NCI-H2196 treated with DMSO at 0.1 percent for 48 hours (cell line): Measurements from ENCODE around the gene RNF135.
"Not testable (repeated sequence)": the region's sequence is repeated elsewhere in the genome, so short reads cannot be mapped to it uniquely, and the experiment has no call there.

Experiments
- DNase-seq: peaks from one replicate; lab custom pipeline; 2025; ENCODE audit not compliant: unreplicated experiment; lab: John Stamatoyannopoulos, UW

The RNF135 gene

GRCh38 chr17:30954046-30954830 is 16.6 kb upstream of the RNF135 start:
- DNase-seq, result no peak

DNA sequence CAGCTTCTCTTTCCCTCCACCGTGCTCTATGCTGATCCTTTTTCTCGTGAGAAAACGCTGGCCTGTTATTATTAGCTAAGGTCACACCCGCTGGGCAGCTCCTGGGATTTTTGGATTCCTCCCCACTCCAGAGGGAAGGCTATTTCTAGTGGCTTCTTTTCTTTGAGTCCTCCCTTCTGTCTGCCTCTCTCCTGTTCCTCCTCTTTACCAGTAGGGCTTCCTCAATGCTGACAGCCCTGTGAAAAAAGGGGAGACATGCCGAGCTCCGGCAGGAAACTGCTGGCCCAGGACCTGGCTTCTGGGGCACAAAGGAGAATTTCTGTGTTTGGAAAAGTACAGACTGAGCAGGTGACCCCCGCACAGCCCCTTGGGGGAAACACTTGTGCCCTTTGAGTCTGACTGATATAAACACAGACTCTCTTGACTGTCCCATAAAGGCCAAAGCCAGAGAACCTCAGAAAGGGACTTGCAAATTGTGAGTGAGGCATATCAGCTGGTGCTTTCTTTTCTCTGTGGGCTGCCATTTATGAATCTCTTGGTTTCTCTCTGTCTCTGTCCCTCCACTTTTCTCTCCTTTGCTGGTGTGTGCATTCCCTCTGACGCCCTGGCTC is 14.0 kb upstream of the RNF135 start:
- DNase-seq, result no peak

- no peak for DNase-seq
These were observed 13.1 kb upstream of the RNF135 start for GRCh38 chr17:30957741-30958140.

DNA sequence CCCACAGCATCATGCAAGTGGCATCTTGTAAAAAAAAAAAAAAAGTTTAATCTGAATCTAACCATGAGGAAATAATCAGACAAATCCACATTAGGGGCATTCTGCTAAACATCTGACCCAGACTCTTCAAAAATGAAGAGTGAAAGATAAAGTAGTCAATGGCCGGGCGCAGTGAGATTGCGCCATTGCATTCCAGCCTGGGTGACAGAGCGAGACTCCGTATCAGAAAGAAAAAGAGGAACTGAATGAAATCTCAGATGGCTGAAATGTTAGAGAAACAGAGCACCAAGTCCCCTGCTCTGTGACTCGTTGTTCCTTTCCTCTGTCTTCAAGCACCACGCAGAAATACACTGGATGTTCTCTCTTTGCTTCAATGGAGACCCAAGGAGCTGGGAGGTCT is 12.7 kb upstream of the RNF135 start:
- no peak for DNase-seq

DNA sequence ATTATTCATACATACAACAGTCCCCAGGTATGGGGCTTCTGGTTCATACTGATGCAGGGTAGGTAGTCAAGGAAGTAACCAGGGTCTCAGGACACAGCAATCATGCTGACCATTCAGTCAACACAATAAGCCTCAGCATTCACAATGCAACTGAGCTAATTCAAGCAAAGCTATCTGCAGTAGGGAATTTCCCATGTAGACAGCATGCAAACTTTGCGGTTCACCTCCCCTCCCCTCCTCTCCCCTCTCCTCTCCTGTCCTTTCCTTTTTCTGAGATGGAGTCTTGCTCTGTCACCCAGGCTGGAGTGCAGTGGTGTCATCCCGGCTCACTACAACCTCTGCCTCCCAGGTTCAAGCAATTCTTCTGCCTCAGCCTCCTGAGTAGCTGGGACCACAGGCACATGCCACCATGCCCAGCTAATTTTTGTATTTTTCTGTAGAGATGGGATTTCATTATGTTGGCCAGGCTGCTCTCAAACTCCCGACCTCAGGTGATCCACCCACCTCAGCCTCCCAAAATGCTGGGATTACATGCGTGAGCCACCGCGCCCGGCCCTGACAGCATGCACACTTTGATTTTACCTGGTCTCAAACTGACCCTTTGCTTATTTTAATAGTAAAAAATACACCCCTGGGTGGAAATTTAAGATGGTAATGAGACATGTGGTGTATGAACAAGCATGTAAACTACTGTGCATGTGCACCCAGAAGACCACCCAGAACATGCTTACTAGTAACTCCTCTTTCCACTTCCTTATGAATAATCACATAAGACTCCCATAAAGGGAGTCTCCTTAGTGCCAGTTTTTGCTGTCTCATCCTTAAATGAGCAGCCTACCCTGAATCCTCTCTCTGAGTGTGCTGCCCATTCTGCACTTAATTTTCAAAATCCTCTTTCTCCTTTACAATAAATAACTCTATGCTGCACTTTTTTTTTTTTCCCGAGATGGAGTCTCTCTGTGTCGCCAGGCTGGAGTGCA is 9.3 kb upstream of the RNF135 start:
- no peak for DNase-seq

- DNase-seq, result not testable (repeated sequence)
These were observed 6.5 kb upstream of the RNF135 start for GRCh38 chr17:30964312-30964711.

DNA sequence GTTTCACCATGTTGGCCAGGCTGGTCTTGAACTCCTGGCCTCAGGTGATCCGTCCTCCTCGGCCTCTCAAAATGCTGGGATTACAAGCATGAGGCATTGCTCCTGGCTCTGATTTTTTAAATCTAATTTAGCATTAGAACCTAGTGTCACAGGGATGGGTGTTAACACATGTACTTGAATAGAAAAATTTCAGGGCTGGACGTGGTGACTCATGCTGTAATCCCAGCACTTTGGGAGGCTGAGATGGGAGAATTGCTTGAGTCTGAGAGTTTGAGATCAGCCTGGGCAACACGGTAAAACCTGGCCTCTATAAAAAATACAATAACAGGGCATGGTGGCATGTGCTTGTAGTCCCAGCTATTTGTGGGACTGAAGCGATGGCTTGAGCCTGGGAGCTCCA is 6.0 kb upstream of the RNF135 start:
- DNase-seq, result no peak

DNA sequence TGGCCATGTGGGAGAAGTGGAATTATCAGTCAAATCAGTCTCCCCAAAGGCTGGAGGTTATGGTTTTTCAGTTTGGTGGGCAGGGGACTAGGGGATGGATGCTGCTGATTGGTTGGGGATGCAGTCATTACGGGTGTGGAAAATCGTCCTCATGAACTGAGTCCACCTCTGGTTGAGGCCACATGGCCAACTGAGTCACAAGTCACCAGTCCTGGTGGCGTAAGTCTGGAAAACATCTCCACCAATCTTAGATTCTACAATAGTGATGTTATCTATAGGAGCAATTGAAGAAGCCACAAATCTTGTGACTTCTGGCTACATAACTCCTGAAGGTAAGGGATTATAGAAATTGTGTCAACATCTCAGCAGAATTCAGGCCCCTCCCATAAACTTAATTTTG is 5.2 kb upstream of the RNF135 start:
- no peak for DNase-seq

- not testable (repeated sequence) for DNase-seq
These were observed 2.9 kb upstream of the RNF135 start for GRCh38 chr17:30967911-30968310.

DNA sequence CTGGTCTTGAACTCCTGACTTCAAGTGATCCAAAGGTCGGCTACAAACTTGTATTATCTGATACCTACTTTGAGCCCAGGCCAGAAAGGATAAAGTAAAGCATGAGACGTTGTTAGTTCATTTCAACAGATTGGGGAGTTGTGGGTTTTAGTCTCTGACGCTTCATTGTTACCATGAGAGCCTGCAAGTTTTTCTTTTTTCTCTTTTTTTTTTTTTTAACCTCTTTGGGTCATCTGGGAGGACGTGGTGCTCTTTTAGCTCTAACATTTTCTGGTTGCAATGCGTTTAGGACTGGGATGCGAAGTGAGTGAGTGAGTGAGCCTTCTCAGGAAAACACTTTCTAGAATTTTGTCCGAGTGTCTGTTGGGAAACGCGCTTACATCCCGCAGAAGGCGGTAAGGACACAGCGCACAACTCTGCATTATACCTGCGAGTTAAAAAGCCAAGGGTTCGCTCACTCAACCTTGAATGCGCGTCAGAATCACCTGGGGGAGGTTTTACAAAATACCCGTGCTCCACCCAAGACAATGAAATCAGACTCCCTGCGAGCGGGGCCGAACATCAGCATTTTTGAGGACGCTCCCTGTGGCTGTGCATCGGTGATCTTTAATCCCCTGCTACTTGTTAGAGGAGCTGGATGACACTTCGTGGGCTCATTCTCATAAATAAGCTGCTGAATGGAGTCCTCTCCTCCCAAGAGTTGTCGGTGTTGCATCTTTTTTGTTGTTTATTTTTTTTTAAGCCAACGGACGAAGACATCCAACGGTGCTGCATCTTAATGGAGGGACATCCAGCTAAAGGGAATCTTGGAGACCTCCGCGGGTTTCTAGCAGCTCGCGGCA is 629 bp upstream of the RNF135 start:
- DNase-seq, result peak; percentile 44

DNA sequence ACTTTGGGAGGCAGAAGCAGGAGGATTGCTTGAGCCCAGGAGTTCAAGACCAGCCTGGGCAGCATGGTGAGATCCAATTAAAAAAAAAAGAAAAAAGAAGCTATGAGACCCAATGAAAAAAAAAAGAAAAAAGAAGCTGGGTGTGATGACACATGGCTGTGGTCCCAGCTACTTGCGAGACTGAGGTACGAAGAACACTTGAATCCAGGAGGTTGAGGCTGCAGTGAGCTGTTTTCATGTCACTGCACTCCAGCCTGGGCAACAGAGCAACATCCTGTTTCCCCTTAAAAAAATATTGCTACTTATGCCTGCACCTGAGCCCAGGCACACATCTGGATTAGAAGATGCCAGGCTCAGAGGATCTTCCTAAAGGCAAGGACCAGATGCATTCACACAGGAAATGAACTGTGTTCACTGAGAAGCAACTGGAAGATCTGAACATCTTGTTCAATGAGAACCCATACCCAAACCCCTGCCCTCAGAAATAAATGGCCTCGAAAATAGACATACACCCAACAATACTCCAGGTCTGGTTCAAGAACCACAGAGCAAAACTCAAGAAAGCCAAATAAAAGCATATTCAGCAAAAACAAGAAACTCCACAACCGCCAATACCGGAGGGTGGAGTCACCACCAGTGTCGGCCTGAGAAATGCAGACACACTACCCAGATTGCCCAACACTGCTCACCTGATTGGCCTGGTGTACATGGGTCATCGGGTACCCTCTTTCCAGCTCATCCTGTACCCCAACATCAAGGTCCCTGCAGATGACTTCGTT is 4.4 kb downstream of the RNF135 start:
- no peak for DNase-seq

DNA sequence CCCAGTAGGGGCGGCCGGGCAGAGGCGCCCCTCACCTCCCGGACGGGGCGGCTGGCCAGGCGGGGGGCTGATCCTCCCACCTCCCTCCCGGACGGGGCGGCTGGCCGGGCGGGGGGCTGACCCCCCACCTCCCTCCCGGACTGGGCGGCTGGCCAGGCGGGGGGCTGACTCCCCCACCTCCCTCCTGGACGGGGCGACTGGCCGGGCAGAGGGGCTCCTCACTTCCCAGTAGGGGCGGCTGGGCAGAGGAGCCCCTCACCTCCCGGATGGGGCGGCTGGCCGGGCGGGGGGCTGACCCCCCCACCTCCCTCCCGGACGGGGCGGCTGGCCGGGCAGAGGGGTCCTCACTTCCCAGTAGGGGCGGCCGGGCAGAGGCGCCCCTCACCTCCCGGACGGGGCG is 9.1 kb downstream of the RNF135 start:
- not testable (repeated sequence) for DNase-seq

GRCh38 chr17:30981531-30982519 is 11.0 kb downstream of the RNF135 start:
- no peak for DNase-seq

DNA sequence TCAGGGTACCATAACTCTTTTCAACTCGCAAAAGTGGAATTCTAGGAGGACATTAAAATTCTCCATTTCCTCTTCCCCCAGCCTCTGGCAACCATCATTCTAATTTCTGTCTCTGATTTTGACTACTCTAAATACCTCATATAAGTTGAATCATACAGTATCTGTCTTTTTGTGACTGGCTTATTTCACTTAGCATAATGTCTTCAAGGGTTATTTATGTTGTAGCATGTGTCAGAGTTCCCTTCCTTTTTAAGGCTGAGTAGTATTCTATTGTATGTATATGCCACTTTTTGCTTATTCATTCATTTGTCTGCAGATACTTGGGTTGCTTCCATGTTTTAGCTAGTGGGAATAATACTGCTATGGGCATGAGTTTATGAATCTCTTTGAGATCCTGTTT is 12.0 kb downstream of the RNF135 start:
- DNase-seq, result no peak

DNA sequence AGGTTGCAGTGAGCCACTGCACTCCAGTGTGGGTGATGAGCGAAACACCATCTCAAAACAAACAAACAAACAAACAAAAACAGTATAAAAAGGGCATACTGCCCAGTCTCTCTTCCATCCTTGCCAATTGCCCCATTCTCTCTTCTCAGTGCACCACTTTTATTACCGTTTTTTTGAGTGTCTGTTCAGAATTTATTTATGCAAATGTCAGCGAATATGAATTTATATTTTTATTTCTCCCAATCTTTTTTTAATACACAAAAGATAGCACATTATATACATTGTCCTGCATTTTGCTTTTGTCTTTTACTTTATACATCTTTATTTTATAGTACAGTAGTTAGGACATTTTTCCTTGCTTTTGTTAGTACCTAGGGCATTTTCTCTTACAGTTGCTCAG is 19.6 kb downstream of the RNF135 start:
- no peak for DNase-seq

DNA sequence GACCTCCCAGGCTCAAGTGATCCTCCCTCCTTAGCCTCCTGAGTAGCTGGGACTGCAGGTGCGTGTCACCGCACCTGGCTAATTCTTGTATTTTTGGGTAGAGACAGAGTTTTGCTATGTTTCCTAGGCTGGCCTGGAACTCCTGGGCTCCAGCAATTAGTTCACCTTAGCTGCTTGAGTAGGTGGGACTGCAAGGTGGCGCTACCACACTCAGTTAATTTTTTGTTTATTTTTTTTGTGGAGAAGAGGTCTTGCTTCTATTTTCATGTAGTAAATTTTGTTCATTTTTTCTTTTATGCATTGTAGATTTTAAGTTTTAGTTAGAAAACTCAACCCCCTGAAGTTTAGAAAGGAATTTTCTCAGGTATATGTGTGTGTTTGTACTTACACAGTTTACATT is 21.7 kb downstream of the RNF135 start:
- DNase-seq, result no peak

- DNase-seq, result no peak
These were observed 24.5 kb downstream of the RNF135 start for GRCh38 chr17:30995347-30995746.

DNA sequence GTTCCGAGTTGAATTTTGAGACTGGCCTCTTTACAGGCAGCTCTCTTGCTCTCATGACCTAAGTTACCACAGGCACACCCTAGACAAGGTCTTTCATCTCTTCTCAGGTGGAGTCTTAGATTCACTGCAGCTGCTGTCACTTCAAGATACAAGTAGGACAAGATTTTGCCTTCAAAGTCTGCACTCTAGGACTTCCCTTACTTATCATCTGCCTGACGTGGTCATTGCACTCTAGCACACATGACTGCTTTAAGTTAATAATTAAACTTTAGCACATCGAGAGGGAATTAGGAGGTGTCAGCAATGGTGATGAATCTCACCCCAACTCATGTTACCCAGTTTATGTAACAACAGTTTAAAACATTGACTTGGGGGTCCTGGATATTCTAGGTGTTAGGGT is 25.6 kb downstream of the RNF135 start:
- no peak for DNase-seq

DNA sequence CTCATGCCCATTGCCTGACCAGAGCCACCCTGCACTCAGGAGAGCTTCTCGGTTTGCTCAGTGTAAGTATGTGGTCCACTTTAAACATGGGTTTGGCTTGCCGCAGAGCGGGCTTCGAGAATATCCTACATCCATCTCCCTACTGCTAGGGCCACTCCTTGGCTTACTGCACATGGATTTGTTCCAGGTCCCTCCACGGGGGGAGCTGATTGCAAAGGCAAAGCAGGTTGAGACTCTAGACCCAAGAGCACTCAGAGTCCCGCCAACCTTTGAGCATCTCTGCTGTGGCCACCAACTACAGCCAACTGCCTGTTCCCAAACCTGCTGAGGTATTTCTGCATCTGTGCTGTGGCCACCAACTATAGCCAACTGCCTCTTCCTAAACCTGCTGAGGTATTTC is 26.4 kb downstream of the RNF135 start:
- no peak for DNase-seq
